ENCODE results near the gene PLP1. TPM values are rescaled to one million over a fixed set of nuclear protein-coding genes. Genes with fewer than 3 reads are reported as not detected.
"Not testable (repeated sequence)": the region's sequence is repeated elsewhere in the genome, so short reads cannot be mapped to it uniquely, and the experiment has no call there.

The PLP1 gene, protein sequence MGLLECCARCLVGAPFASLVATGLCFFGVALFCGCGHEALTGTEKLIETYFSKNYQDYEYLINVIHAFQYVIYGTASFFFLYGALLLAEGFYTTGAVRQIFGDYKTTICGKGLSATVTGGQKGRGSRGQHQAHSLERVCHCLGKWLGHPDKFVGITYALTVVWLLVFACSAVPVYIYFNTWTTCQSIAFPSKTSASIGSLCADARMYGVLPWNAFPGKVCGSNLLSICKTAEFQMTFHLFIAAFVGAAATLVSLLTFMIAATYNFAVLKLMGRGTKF
- not detected for total RNA-seq

DNA sequence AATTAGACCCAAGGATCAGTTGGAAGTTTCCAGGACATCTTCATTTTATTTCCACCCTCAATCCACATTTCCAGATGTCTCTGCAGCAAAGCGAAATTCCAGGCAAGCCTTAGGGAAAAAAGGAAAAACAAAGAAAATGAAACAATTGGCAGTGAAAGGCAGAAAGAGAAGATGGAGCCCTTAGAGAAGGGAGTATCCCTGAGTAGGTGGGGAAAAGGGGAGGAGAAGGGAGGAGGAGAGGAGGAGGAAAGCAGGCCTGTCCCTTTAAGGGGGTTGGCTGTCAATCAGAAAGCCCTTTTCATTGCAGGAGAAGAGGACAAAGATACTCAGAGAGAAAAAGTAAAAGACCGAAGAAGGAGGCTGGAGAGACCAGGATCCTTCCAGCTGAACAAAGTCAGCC lies at the start of gene PLP1:
Gene PLP1, plus strand, starts transcription at position 295 of the 400 bp plus-strand sequence. CDS start 156 bp downstream, outside the sequence.
- ChIA-PET POLR2A (no interaction called here), CTCF (interaction anchor here (0.6 kb wide), 1 partner anchor 76 kb away, joined by 5 read pairs; no protein-coding TSS in a partner anchor)

- CTCF ChIA-PET, result no interaction called here
- POLR2A ChIA-PET, result no interaction called here
Measured at GRCh38 chrX:103727115-103727514, 49.5 kb upstream of the PLP1 start.

GRCh38 chrX:103729015-103729414 lies 47.6 kb upstream of the PLP1 start:
- ChIA-PET CTCF (no interaction called here), POLR2A (no interaction called here)

DNA sequence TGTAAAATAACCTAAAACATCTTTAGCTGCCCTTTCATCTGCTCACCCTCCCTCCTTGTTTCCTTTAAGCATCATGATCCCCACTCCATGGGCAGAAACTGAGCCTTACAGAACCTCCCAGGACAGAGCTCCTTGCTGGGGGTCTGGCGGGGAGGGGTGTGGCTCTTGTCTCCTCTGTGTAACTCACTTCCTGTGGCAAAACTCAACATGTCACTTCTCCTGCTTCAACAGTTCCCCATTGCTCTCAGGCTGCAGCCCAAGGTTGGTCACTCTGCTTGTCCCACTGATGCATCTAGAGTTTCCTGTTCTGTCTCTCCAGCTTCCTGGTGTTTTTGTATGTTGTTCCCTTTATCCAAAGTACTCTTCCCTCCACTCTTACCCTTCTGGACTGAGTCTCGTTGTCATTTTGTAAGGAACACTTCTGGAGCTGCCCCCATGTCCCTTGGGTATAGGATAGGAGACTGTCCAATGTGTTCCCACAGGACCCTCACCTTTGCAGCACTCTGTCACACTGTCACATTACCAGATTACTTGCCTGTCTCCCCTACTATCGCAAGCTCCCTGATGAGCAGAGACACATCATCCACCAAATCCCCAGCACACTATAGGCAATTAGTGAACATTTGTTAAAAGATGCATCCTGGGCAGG lies 46.4 kb upstream of the PLP1 start:
- ChIA-PET CTCF (no interaction called here), POLR2A (no interaction called here)

- ChIA-PET CTCF (no interaction called here), POLR2A (no interaction called here)
Measured at GRCh38 chrX:103730796-103731493, 45.7 kb upstream of the PLP1 start.

GRCh38 chrX:103733017-103733416 lies 43.6 kb upstream of the PLP1 start:
- POLR2A ChIA-PET, result no interaction called here
- CTCF ChIA-PET, result no interaction called here

DNA sequence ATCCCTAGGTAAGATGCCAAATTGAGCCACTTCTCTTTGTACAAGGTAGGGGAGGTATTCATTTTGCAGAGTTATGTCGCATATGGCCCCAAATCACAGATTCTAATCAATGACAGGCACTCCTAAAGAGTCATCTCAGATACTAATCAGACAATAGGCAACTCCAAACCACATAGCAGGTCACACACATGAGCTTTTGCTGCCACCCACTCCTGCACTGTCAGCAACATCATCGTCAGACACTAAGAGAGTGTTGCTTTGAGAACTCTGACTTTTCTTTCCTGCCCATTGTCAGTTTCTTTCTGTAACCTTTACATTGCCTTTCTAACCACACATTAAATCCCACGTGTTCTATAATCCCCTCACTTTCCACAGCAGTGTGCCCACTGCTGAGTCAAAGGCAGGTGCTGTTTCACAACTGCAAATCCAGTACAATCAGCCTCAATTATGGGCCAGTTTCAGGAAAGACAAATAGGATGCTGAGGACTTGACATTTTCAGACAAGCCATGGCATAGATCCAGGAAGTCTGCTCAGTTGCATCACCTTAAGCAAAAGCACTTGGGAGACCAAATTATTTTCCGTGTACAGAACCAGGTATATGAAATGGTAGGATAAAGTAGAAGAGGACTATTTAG lies 42.4 kb upstream of the PLP1 start:
- CTCF ChIA-PET, result no interaction called here
- POLR2A ChIA-PET, result no interaction called here

DNA sequence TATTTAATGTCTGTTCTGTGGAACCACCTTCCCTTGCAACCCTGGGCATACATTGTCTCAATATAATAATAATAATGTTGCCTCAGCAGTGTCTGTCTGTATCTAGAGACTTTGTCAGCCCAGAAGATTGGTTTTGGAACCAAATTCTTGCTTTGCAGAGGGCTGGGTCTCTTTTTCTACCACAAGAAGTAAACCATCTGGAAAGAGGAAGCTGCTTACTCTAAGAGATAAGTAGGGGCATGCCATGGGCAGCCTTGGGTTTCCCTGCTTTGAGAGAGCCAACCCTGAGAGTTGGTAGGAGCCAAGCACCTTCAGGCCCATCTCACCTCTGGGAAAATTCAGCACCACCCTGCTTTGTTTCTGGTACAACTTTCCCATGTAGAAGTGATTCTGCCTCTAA lies 38.9 kb upstream of the PLP1 start:
- POLR2A ChIA-PET, result no interaction called here
- CTCF ChIA-PET, result no interaction called here

GRCh38 chrX:103739421-103739820 lies 37.2 kb upstream of the PLP1 start:
- ChIA-PET POLR2A (no interaction called here), CTCF (no interaction called here)

DNA sequence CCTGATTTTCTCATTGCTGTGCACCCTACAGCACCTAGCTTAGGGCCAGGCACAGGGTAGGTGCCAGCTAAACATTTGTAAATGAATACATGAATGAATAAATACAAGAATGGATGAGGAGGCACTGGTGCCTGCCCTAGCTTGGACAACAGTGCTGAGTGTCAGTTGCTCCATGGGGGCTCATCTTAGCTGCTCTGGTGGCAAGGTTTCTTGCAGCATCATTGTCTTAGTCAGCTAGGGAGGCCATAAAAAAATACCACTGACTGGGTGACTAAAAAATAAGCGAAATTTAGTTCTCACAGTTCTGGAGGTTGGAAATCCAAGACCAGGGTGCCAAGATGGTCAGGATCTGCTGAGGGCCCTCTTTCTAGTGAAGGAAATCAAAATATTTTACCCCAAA lies 34.8 kb upstream of the PLP1 start:
- ChIA-PET POLR2A (no interaction called here), CTCF (no interaction called here)

GRCh38 chrX:103742339-103742738 lies 34.3 kb upstream of the PLP1 start:
- CTCF ChIA-PET, result no interaction called here
- POLR2A ChIA-PET, result no interaction called here

DNA sequence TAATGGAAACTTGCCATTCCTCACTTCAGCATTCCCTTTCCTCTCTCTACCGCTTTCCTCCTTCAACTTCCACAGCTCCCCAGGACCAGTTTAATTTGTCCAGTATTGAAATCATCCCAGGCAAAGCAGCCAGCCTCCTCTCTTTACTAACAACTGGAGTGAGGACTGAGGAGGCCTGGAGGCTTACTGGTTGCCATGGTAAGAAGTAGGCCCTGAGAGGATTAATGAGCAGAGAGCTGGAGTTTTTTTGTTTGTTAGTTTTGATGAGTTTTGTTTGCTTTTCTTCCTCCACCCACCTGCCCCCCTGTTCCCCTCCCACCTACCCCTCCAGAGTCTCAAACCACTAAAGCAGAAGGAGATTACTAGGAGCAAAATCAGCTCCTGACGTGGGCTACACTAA lies 29.5 kb upstream of the PLP1 start:
- CTCF ChIA-PET, result no interaction called here

DNA sequence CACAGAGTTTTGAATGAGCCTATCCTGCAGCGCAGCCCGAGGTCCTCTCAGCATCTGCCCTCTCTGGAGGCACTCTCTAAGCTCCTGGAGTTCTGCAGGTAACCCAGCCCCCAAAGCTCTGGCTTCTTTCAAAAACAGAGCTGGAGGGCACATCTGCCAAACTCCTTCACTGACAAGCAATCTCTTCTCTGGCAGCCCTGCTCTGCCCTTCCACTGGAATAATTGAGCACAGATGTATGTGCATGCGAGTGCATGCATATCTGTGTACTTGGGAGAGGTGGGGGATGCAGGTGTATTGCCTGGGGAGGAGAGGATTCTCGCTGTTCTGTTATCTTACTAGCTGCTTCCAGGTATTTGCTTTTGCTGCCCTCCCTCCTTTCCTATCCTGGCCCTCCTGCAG lies 22.2 kb upstream of the PLP1 start:
- POLR2A ChIA-PET, result no interaction called here
- CTCF ChIA-PET, result no interaction called here

More for the DNA sequence above, 29.5 kb upstream of the PLP1 start:
- POLR2A ChIA-PET, result no interaction called here

DNA sequence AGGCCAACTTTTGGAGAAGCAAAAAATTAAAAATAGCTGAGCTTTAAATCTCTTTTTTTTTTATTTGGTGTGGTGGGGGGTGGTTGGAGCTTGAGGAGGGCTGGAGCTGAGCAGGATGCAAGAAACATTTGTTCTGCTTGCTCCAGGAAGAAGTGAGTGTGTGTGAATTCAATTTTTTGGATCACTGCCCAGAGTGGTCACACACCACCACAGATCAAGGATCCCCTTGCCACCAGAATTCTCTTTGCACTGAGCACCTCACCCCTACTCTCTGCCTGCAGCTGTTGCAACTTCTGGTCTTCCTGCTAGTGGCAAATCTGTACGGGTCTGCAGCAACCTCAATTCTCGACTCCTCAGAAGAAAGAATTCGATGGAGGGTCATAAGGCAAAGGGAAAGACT lies 19.9 kb upstream of the PLP1 start:
- ChIA-PET CTCF (no interaction called here), POLR2A (no interaction called here)

- ChIA-PET CTCF (no interaction called here), POLR2A (no interaction called here)
Measured at GRCh38 chrX:103758555-103758954, 18.1 kb upstream of the PLP1 start.

DNA sequence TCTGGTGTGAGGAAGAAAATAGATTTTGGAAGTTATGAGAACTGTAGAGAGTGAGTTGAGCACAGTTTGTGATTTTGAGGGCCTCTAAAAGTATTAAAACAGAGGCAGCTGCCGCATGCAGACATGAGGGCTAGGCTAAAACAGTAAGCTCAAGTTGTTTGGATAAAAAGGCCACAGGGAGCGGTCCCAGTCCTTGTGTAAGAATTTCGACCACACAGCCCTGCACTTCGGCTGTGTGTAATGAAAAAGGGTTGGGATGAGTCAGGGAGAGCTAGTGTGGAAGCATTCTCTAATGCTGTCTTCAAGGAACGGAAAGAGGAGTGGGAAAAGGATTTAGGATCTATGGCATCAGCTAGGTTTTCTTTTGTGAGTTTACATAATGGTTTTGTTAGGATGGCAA lies 13.1 kb upstream of the PLP1 start:
- CTCF ChIA-PET, POLR2A ChIA-PET: not testable (repeated sequence)

DNA sequence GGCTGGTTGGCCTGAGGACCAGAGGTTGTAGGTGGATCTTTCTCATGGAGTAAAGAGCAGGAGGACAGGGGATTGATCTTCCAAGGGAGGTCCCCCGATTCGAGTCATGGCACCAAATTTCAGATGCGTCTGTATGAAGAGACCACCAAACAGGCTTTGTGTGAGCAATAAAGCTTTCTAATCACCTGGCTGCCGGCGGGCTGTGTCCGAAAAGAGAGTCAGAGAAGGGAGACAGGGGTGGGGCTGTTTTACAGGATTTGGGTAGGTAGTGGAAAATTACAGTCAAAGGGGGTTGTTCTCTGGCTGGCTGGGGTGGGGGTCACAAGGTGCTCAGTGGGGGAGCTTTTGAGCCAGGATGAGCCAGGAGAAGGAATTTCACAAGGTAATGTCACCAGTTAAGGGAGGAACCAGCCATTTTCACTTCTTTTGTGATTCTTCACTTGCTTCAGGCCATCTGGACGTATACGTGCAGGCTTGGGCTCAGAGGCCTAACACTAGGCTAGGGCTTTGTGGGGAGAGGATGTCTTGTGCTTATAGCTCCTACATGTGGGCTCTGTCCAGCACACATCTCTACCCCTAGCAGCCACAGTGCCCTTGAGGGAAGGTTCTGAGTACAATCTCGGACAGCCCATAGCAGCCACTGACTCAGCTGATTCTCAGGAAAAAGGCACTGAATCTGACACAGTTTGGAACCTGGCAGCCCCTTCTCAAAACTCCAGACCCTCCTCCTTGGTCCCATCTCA lies 9.7 kb upstream of the PLP1 start:
- CTCF ChIA-PET, POLR2A ChIA-PET: not testable (repeated sequence)

DNA sequence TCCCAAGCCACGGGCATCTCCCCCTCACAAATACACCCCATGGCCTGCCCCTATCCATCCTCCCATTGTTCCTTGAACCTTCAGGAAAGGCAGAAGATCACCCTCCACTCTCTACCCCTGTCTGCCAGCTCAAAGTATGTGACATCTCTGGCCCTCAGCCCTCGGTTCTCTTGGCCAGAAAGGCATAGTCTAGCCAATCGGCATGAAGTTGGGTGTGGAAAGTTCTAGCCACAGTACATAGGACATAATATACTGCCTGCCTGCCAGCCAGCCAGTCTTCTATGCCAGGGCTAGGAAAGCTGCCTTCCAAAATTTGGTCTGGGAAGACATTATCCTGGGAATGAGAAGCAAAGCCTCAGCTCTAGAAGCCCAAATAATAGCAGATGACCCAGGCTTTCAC lies 3.2 kb upstream of the PLP1 start:
- ChIA-PET CTCF (interaction anchor here (1.2 kb wide), 1 partner anchor 284 kb away, joined by 3 read pairs; no protein-coding TSS in a partner anchor), POLR2A (no interaction called here)

GRCh38 chrX:103774070-103774642 lies 2.5 kb upstream of the PLP1 start:
- ChIA-PET CTCF (interaction anchor here (1.2 kb wide), 1 partner anchor 284 kb away, joined by 3 read pairs; no protein-coding TSS in a partner anchor), POLR2A (no interaction called here)

Measured in activated CD8-positive, alpha-beta memory T cell treated with anti-CD3 and anti-CD28 coated beads for 36 hours (primary cell).